ENCODE data around the gene RAB43.

Gene RAB43

GRCh38 chr3:129038121-129038855 is 83.3 kb downstream of the RAB43 start:
- no peak for DNase-seq (ENCODE audit: low read depth in 2 of 2)

Measured in stimulated activated CD4-positive, alpha-beta T cell treated with anti-CD3 and anti-CD28 coated beads, Interleukin-15, amount 100 ng/mL, for 48 hours (primary cell).